Spleen (tissue), 11 donors: ENCODE measurements around the gene MIB1. TPM values are rescaled to one million over a fixed set of nuclear protein-coding genes. Genes with fewer than 3 reads are reported as not detected.

ENCODE experiments used
- DNase-seq: peaks from one replicate; pipeline ENCODE4 v3.0.0-alpha.2; 2020
- H3K27ac ChIP-seq, 8 donors: fragments of 200-600 bp; sonication (generic) in 7 of 8; 1 replicate in 4 of 8; 2 replicates in 4 of 8; pipeline versions ENCODE4 v1.5.0 to v1.8.0; 2016 to 2021; ENCODE audit warnings: inconsistent platforms in 4 of 8, mild to moderate bottlenecking in 4 of 8, moderate library complexity in 1 of 8
- H3K27me3 ChIP-seq, 7 donors: fragments of 200-600 bp; sonication (generic) in 6 of 7; replicated peaks in 1 of 7; 1 replicate in 4 of 7; 2 replicates in 3 of 7; pipeline versions ENCODE4 v1.5.0 to v1.8.0; 2016 to 2021; ENCODE audit warnings: inconsistent platforms in 3 of 7, mild to moderate bottlenecking in 1 of 7
- H3K36me3 ChIP-seq, 6 donors: fragments of 200-600 bp; sonication (generic) in 5 of 6; 1 replicate in 4 of 6; 2 replicates in 2 of 6; pipeline versions ENCODE4 v1.5.0 to v1.8.0; 2016 to 2021; ENCODE audit warnings: inconsistent platforms in 2 of 6
- H3K4me1 ChIP-seq, 6 donors: fragments of 200-600 bp; sonication (generic) in 5 of 6; 1 replicate in 3 of 6; 2 replicates in 3 of 6; pipeline versions ENCODE4 v1.5.0 to v1.8.0; 2016 to 2021; ENCODE audit warnings: inconsistent platforms in 3 of 6
- H3K4me3 ChIP-seq, 8 donors: fragments of 200-600 bp; sonication (generic) in 7 of 8; 1 replicate in 4 of 8; 2 replicates in 4 of 8; pipeline versions ENCODE4 v1.5.0 to v1.8.0; 2016 to 2021; ENCODE audit warnings: inconsistent platforms in 4 of 8, mild to moderate bottlenecking in 4 of 8, moderate library complexity in 2 of 8
- H3K9me3 ChIP-seq, 8 donors: fragments of 200-600 bp; sonication (generic) in 7 of 8; 1 replicate in 4 of 8; 2 replicates in 4 of 8; pipeline versions ENCODE4 v1.5.0 to v1.8.0; 2016 to 2021; ENCODE audit warnings: inconsistent platforms in 4 of 8
- POLR2A ChIP-seq, 3 donors: fragments of 450-650 bp; IDR thresholded peaks; one replicate each; pipeline ENCODE4 v1.5.1; 2017; ENCODE audit warnings: antibody characterized with exemption in 3 of 3, mild to moderate bottlenecking in 1 of 3
- POLR2AphosphoS5 ChIP-seq, 3 donors: sonication (generic); formaldehyde crosslinking; IDR thresholded peaks; one replicate each; pipeline ENCODE4 v1.5.1; 2017; ENCODE audit warnings: antibody characterized with exemption in 3 of 3
- WGBS, 5 donors: extraction: QIAGEN DNeasy Blood & Tissue Kit in 3 of 5; methylation state at CpG; one replicate each; pipeline versions ENCODE4 v1.1.5 to v1.1.7; 2013 to 2018; 5-methylcytosine and 5-hydroxymethylcytosine counted together
- intact Hi-C: fragments of 100-400 bp; cut with DNase I; formaldehyde crosslinking; loops from one replicate; pipeline ENCODE4 v1.15.0; 2023; ENCODE audit warnings: low total_unique reads
- polyA plus RNA-seq, 3 donors: library from polyadenylated mRNA; stranded (reverse); fragments of 200-250 nt; gene quantifications; one replicate each; pipeline ENCODE4 v1.2.1, GENCODE V29; 2013
- total RNA-seq, 7 donors: library from RNA; depleted of rRNA in 3 of 7; stranded (reverse); fragments of >200 nt in 3 of 7; fragmentation: NEBNext Ultra II Directional in 4 of 7; extraction: Animal tissue kit (Norgen Biotek cat#: 25700) in 4 of 7; gene quantifications; one replicate each; pipeline versions ENCODE4 v1.1.0 to v1.2.1, GENCODE V29; 2016 to 2021
- TF ChIP-seq, protein P1 (sequence below), 11 experiments: fragments of 200-600 bp in 7 of 11; fragments of 450-650 bp in 4 of 11; sonication (generic) in 4 of 11; IDR thresholded peaks in 8 of 11; conservative IDR thresholded peaks in 3 of 11; 1 replicate in 7 of 11; 2 replicates in 4 of 11; pipeline versions ENCODE4 v1.4.0 to v1.8.0; 2016 to 2021; ENCODE audit warnings: antibody characterized with exemption in 11 of 11, inconsistent platforms in 4 of 11, mild to moderate bottlenecking in 1 of 11
- donor health status: healthy with polysubstance abuse.
- donor health status: DM: no; HTN: no; CAD: no; lungs with moderate emphysema.
- donor health status: DM: no; HTN: no; CAD: no.
- donor health status: Bipolar disorder and iron deficiency.
- donor health status: healthy.
- donor health status: DM: no; HTN: no; CAD: no.
- donor health status: DM: yes; HTN: yes; CAD: no.

Gene MIB1
- total and polyA plus RNA-seq, 10 donors, result 2.7 to 33.3 (median 27.3) TPM

DNA sequence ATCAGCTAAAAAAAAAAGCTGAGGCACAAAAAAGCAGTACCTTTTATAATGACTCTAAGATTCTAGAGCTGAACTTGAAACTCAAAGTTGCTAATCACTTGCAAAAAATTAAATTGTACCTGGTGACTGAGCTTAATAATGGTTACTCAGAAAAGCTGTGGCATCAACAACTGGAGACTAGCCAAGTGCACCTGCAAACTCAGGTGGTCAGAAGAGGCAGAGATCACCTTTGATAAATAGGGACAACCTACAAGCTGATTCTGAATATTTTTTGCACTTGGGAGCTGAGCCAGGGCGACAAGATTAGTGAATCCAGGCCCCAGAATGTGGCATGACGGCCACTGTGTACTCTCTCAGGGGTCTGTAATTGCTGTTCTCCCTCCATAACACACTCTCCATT is 39.0 kb upstream of the MIB1 start:
- 96 to 99% (median 97%) methylated on average over 2 of the region's 2 CpGs for WGBS, 5 donors
- TF ChIP-seq POLR2A (IDR thresholded peaks at IDR 0.05) (no peak), POLR2AphosphoS5 (IDR thresholded peaks at IDR 0.05) (no peak)
- TF ChIP-seq, protein P1, sequence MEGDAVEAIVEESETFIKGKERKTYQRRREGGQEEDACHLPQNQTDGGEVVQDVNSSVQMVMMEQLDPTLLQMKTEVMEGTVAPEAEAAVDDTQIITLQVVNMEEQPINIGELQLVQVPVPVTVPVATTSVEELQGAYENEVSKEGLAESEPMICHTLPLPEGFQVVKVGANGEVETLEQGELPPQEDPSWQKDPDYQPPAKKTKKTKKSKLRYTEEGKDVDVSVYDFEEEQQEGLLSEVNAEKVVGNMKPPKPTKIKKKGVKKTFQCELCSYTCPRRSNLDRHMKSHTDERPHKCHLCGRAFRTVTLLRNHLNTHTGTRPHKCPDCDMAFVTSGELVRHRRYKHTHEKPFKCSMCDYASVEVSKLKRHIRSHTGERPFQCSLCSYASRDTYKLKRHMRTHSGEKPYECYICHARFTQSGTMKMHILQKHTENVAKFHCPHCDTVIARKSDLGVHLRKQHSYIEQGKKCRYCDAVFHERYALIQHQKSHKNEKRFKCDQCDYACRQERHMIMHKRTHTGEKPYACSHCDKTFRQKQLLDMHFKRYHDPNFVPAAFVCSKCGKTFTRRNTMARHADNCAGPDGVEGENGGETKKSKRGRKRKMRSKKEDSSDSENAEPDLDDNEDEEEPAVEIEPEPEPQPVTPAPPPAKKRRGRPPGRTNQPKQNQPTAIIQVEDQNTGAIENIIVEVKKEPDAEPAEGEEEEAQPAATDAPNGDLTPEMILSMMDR (IDR thresholded peaks at IDR 0.05 in 8 of 11, conservative IDR thresholded peaks at IDR 0.05 in 3 of 11), result no peak
- Histone ChIP-seq H3K9me3 (no peaks in the 10 kb centered on the region), H3K27ac (no peak overlapping the region), H3K4me3 (no peak overlapping the region), H3K36me3 (peaks cover 0 to 56% (median 6%) of the 10 kb centered on the region in 6 donors), H3K27me3 (no peaks in the 10 kb centered on the region), H3K4me1 (peaks cover 7 to 46% (median 23%) of the 10 kb centered on the region in 6 donors)
- intact Hi-C loops, result no loop called here
- DNase-seq, result no peak

DNA sequence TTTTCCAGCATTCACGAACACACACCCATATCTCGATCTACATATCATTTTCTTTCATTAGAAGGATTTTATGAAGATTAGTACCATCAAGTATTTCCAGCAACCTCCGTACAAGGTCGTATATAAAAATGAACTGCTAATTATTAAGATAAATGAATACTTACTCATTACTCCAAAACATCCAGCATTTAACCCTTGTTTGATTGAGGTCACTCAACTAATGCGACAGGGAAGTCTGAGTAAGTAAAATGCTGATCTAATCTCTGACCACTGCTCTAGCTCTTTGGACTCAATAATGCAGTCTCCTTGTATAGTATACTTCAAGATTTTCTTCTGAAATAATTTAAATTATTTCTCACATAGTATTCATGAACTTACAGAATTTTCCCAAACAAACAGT is 38.0 kb upstream of the MIB1 start:
- intact Hi-C loops, result no loop called here
- Histone ChIP-seq H3K4me1 (peaks cover 7 to 46% (median 23%) of the 10 kb centered on the region in 6 donors), H3K4me3 (peak overlapping the region in 4 of 8 donors; percentile 64 to 97 (median 83)), H3K27ac (peak overlapping the region in 2 of 8 donors; percentile 93 to 96), H3K9me3 (no peaks in the 10 kb centered on the region), H3K36me3 (peaks cover 0 to 46% (median 6%) of the 10 kb centered on the region in 6 donors), H3K27me3 (no peaks in the 10 kb centered on the region)
- WGBS, 5 donors, result 82 to 89% (median 86%) methylated on average over 5 of the region's 5 CpGs
- no peak for DNase-seq
- TF ChIP-seq, protein P1 (IDR thresholded peaks at IDR 0.05 in 8 of 11, conservative IDR thresholded peaks at IDR 0.05 in 3 of 11), result no peak
- TF ChIP-seq POLR2AphosphoS5 (IDR thresholded peaks at IDR 0.05) (no peak), POLR2A (IDR thresholded peaks at IDR 0.05) (no peak)

DNA sequence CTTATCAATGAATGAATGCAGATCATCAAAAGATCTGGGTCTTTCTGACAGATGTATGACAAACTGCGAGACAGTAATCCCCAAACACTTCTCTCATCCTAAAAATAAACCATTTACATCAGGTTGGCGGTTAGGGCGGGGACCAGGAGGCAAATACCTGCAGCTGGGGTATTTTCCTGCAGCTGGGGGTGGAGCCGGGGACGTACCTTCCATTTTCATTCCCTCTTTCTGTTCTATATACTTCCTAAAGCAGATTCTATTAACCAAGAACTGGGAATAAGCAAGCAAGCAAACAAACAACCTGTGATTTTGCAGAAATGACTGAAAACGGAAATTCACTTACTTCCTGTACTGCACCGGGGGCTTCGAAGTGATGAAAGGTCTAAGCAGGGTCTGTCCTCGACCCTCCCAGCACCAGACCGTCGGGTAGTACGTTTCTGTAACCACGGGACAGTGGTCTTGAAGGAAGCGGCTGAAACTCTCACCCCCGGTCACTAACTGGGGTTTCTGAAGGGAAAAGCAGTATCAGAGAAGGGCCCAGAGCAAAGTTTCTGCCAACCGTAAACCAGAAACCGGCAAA is 37.3 kb upstream of the MIB1 start:
- no peaks in the 10 kb centered on the region for H3K27me3 ChIP-seq
- peak overlapping the region; percentile 68 to 98 (median 94) for H3K27ac ChIP-seq
- TF ChIP-seq POLR2AphosphoS5 (IDR thresholded peaks at IDR 0.05), result no peak
- no peak for TF ChIP-seq POLR2A (IDR thresholded peaks at IDR 0.05)
- TF ChIP-seq, protein P1 (IDR thresholded peaks at IDR 0.05 in 8 of 11, conservative IDR thresholded peaks at IDR 0.05 in 3 of 11), result no peak
- H3K36me3 ChIP-seq, result peaks cover 0 to 39% (median 6%) of the 10 kb centered on the region in 6 donors
- intact Hi-C loops, result no loop called here
- 2 to 5% (median 2%) methylated on average over 17 of the region's 17 CpGs for WGBS, 5 donors
- peaks cover 7 to 46% (median 23%) of the 10 kb centered on the region in 6 donors for H3K4me1 ChIP-seq
- DNase-seq, result no peak
- H3K4me3 ChIP-seq, result peak overlapping the region; percentile 53 to 97 (median 82)
- H3K9me3 ChIP-seq, result no peaks in the 10 kb centered on the region

DNA sequence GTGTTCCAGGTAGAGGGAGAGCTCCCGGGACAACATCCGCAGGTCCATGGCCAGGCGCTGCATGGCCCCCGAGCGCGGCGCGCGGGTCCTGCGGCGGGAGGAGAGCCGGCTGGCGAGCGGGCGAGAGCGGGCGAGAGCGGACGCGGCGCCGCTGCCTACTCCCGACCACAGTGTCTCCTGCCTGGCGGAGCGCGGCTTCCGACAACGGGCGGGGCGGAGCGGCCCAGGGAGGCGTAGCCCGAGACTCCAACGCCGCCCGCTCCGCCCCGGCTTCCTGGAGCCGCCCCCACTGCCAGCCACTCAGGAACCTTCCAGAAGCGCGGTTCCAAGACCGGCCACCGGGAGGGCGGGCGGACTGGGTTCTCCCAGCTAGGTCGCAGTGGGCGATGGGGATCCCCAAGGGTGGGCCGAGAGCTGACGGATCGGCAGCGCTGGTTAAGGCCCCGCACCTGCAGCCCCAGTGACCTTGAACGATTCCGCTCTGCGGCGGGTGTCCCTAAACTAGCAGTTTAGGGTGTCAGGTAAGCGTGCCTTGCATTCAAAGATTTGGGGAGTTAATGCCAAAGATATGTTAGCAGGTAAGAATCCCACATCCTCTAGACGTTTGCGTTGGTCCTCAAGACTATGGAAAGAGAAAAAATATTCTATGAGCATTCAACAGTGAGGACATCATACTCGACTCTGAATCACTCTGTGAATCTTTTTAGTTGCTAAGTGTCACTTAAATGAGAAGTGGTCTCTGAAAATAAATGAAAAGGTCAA is 35.8 kb upstream of the MIB1 start, which contains the start of gene ABHD3:
ABHD3 (minus strand) TSS at position 172 of the 762 bp plus-strand sequence; CDS start at position 63, 109 bp downstream.
- DNase-seq, result peak; percentile 99
- Histone ChIP-seq H3K27me3 (no peaks in the 10 kb centered on the region), H3K36me3 (peaks cover 0 to 24% (median 5%) of the 10 kb centered on the region in 6 donors), H3K9me3 (no peaks in the 10 kb centered on the region), H3K27ac (peak within 1 kb of the TSS; percentile 68 to 98 (median 94)), H3K4me3 (peak within 1 kb of the TSS; percentile 53 to 97 (median 82)), H3K4me1 (peaks cover 7 to 38% (median 23%) of the 10 kb centered on the region in 6 donors)
- WGBS, 5 donors, result 1 to 4% (median 2%) methylated on average over 23 to 60 of the region's 60 CpGs
- intact Hi-C loops, result no loop called here
- TF ChIP-seq, protein P1 (IDR thresholded peaks at IDR 0.05 in 8 of 11, conservative IDR thresholded peaks at IDR 0.05 in 3 of 11), result peak; percentile 52 to 88 (median 67)
- peak; percentile 93 to 97 (median 95) for TF ChIP-seq POLR2AphosphoS5 (IDR thresholded peaks at IDR 0.05)
- peak in 2 of 3 donors; percentile 36 to 94 for TF ChIP-seq POLR2A (IDR thresholded peaks at IDR 0.05)
